ENCODE measurements around the gene SEZ6L2. TPM values are rescaled to one million over a fixed set of nuclear protein-coding genes. Genes with fewer than 3 reads are reported as not detected.
A peak's percentile ranks its signal among the peaks of the same experiment; 100 is the strongest.

SEZ6L2 gene
- total and polyA plus RNA-seq, 9 of the 15 experiments (the other 6 are each of a cell fraction or from before 2014, with no cell fraction given) = 0.10 to 2.1 (median 0.72) TPM

GRCh38 chr16:29849505-29849904 lies 49.8 kb downstream of the SEZ6L2 start:
- in situ Hi-C loops (cut with MboI) = no loop called here
- Histone ChIP-seq H3K4me1 (replicated peaks in 1 of 2; ENCODE audit: control insufficient read depth in 2 of 2, insufficient read depth in 2 of 2, low read length in 2 of 2) (peaks cover 0 to 26% of the 10 kb centered on the region in 2 experiments; a peak in 2 of 5 replicates), H4K20me1 (replicated peaks; ENCODE audit: control insufficient read depth, insufficient read depth, low read length) (no peaks in the 10 kb centered on the region), H3K4me2 (ENCODE audit: insufficient read depth, low read length) (no peak overlapping the region), H3K9me3 (replicated peaks; ENCODE audit: control insufficient read depth, insufficient read depth, low read depth, low read length) (no peaks in the 10 kb centered on the region), H2AFZ (ENCODE audit: low read depth, low read length) (no peak overlapping the region), H3K9me1 (ENCODE audit: control insufficient read depth, insufficient read depth, low read length) (no peaks in the 10 kb centered on the region), H3K27ac (ENCODE audit: extremely low read depth, low read depth, low read length) (no peak overlapping the region), H3K79me2 (ENCODE audit: control insufficient read depth, insufficient read depth, low read length) (no peaks in the 10 kb centered on the region), H3K4me3 (no peak overlapping the region), H3K36me3 (ENCODE audit: control insufficient read depth, insufficient read depth, low read length) (no peaks in the 10 kb centered on the region), H3K27me3 (ENCODE audit: control insufficient read depth in 2 of 2, insufficient read depth in 2 of 2, low read length in 2 of 2) (no peaks in the 10 kb centered on the region), H3K9ac (ENCODE audit: insufficient read depth in 1 of 2, low read depth in 2 of 2, low read length in 2 of 2) (peak overlapping the region in 1 of 2 experiments; percentile 58; a peak in 1 of 4 replicates)
- no peak for TF ChIP-seq NR1H2 (CRISPR knock-in tag; IDR thresholded peaks at IDR 0.05)
- no peak for TF ChIP-seq MTA2 (IDR thresholded peaks at IDR 0.05; ENCODE audit: low read depth)
- TF ChIP-seq RBM14 (IDR thresholded peaks at IDR 0.05; ENCODE audit: borderline replicate concordance, insufficient read depth, low read depth, low read length) = no peak
- no peak for TF ChIP-seq TEAD4 (IDR thresholded peaks at IDR 0.05; ENCODE audit: low read length)
- TF ChIP-seq TEAD4 (CRISPR knock-in tag; IDR thresholded peaks at IDR 0.05; ENCODE audit: borderline replicate concordance) = no peak
- no peak for TF ChIP-seq NFXL1 (CRISPR knock-in tag; IDR thresholded peaks at IDR 0.05)
- no peak for TF ChIP-seq BRD9 (IDR thresholded peaks at IDR 0.05; ENCODE audit: low read depth, partially characterized antibody)
- no peak for TF ChIP-seq TCF7L2 (IDR thresholded peaks at IDR 0.05; ENCODE audit: low read depth, low read length)
- no peak for TF ChIP-seq ARID1B (IDR thresholded peaks at IDR 0.05)
- ChIA-PET POLR2A (interaction anchor here (0.7 to 1.6 kb wide), 2 partner anchors 23 to 150 kb away, joined by 6 to 7 read pairs; no protein-coding TSS in a partner anchor), CTCF (ENCODE audit: low intra/inter-chr PET ratio) (interaction anchor here (0.6 kb wide), 1 partner anchor 195 kb away, joined by 3 read pairs; no protein-coding TSS in a partner anchor)
- intact Hi-C loops (cut with micrococcal nuclease) = loop anchor here (2.0 kb wide), 1 partner anchor 43 kb away; the partner anchor contains the start of gene MAZ
- ATAC-seq = no peak
- no peak for FAIRE-seq
- WGBS (ENCODE audit: insufficient coverage, low coverage, missing lambda C conversion rate) = 59% methylated on average over 4 of the region's 5 CpGs
- DNase-seq (ENCODE audit: extremely low read depth in 1 of 4, low spot score in 3 of 4) = no peak
- no TSS peak for BruUV-seq (replicated peaks)

Measured in K562 (cell line).